Urinary bladder (tissue), 4 donors: ENCODE results near the gene RPL38. TPM values are rescaled to one million over a fixed set of nuclear protein-coding genes. Genes with fewer than 3 reads are reported as not detected.
A peak's percentile ranks its signal among the peaks of the same experiment; 100 is the strongest.

Experiments used
- DNase-seq: peaks from one replicate; pipeline ENCODE4 v3.0.0-alpha.2; 2015; ENCODE audit errors: extremely low spot score
- H3K27ac ChIP-seq: one replicate; pipeline ENCODE4 v1.5.1; 2013; ENCODE audit warnings: low read depth, mild to moderate bottlenecking, moderate library complexity
- H3K36me3 ChIP-seq: one replicate; pipeline ENCODE4 v1.6.1; 2013; ENCODE audit warnings: mild to moderate bottlenecking, moderate library complexity; ENCODE audit not compliant: insufficient read depth
- H3K4me1 ChIP-seq: one replicate; pipeline ENCODE4 v1.6.1; 2013; ENCODE audit warnings: mild to moderate bottlenecking, moderate library complexity; ENCODE audit not compliant: insufficient read depth
- H3K4me3 ChIP-seq: one replicate; pipeline ENCODE4 v1.5.1; 2013; ENCODE audit warnings: low read depth, low read length
- WGBS: extraction: QIAGEN DNeasy Blood & Tissue Kit; methylation state at CpG from one replicate; pipeline ENCODE4 v1.1.7; 2013; 5-methylcytosine and 5-hydroxymethylcytosine counted together
- polyA plus RNA-seq: library from polyadenylated mRNA; stranded (reverse); fragments of 200-250 nt; gene quantifications from one replicate; pipeline ENCODE4 v1.2.3, GENCODE V29; 2013
- total RNA-seq: library from RNA; depleted of rRNA; stranded (reverse); fragments of >200 nt; gene quantifications from one replicate; pipeline ENCODE4 v1.2.3, GENCODE V29; 2014
- donor health status: healthy with polysubstance abuse.
- donor health status: healthy.

The RPL38 gene
- total RNA-seq, result 1,536 TPM
- polyA plus RNA-seq, result 1,535 TPM

DNA sequence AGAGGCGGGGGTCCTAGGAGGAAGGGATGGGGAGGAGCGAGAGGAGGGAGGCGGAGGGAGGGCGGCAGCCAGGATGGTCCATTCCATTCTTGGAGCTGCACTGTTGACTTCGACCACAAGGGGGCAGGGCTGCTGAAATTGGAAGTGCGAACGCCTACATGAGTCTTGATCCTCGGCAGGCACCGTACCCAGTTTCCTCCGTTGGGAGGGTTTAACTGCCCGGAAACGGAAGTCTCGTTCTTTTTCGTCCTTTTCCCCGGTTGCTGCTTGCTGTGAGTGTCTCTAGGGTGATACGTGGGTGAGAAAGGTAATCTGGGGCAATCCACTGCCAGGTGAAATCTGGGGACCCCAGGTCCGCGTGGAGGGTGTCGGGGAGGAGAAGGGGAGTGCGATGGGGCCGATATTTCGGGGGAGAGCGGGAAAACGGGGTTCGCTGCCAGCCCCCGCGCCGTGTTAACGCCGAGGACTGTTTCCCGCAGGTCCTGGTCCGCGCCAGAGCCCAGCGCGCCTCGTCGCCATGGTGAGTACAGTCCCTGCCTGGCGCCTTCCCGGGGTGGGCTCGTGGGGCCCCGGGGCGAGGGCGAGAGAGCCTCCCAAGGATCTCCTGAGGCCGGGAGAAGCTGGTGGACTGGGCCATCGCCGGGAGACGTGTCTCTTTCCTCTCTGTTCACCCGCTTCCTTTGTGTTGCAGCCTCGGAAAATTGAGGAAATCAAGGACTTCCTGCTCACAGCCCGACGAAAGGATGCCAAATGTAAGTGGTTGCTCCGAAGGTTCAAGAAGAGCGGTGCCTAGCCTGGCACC, at the start of gene RPL38:
Gene RPL38 (plus strand): TSS at position 240 of the 802 bp plus-strand sequence. CDS start 278 bp downstream, at position 518.
- Histone ChIP-seq H3K4me3 (peak within 1 kb of the TSS; percentile 90), H3K4me1 (peaks cover 3% of the 10 kb centered on the region), H3K36me3 (peaks cover 6% of the 10 kb centered on the region), H3K27ac (peak within 1 kb of the TSS; percentile 76)
- peak; percentile 94 for DNase-seq
- under 1% methylated on average over 53 of the region's 53 CpGs for WGBS

DNA sequence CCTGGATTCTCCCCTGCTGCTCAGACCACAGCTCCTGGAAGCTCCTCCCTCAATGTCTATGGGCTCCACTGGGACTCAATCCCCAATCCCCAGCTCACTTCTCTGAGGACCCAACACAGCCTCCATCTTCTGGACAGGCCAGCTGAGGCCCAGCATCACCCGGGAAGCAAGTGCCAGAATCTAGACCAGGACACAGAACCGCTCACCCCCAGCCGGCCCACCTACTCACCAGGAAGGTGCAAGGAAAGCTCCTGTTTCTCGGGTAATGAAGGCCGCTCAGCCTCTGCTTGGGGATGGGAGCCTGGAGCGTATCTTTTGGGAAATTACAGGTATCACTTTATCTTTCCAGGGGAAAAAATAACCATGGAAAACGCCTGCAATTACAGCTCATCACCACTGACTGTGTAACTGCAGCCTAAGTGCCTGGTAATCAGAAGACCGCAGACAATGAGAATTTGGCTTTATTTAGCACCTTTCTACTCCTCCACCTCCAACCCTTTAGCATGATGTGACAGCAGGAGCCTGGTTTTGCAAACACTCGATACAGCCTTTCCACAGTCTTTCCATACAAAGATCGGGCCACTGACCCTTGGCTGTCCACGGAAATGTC, 49.6 kb upstream of the RPL38 start:
- DNase-seq, result no peak
- H3K36me3 ChIP-seq, result no peaks in the 10 kb centered on the region
- no peak overlapping the region for H3K4me3 ChIP-seq
- WGBS, result 89% methylated on average over 11 of the region's 11 CpGs
- H3K27ac ChIP-seq, result no peak overlapping the region
- no peaks in the 10 kb centered on the region for H3K4me1 ChIP-seq

DNA sequence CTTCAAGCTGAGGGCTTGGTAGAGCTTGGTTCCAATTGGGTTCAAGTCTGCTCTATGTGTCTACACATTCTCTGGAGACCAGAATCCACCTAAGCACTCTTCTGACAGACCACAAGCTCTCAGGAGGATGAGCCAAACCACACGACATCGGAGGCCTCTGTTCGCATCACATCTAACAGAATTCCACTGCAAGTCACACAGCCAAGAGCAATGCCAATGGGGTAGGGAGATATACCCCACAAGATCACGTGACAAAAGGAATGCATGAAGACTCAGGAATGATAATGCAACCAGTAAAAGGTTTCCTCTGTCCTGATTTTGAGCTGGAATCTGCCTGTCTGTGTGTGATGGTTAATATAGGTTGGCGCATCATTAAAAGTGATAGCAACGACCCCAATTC, 46.6 kb upstream of the RPL38 start:
- WGBS, result 75% methylated on average over 6 of the region's 6 CpGs
- H3K36me3 ChIP-seq, result no peaks in the 10 kb centered on the region
- no peaks in the 10 kb centered on the region for H3K4me1 ChIP-seq
- no peak overlapping the region for H3K27ac ChIP-seq
- H3K4me3 ChIP-seq, result no peak overlapping the region
- no peak for DNase-seq

DNA sequence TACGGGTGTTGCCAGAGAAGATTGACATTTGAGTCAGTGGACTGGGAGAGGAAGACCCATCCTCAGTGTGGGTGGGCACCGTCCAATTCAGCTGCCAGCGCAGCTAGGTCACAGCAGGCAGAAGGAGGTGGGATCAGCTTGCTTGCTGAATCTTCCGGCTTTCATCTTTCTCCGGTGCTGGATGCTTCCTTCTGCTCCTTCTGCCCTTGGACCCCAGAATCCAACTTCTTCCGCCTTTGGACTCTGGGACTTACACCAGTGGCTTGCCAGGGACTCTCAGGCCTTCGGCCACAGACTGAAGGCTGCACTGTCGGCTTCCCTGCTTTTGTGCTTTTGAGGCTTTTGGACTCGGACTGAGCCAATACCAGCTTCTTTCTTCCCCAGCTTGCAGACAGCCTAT, 46.1 kb upstream of the RPL38 start:
- Histone ChIP-seq H3K4me3 (no peak overlapping the region), H3K27ac (no peak overlapping the region), H3K4me1 (no peaks in the 10 kb centered on the region), H3K36me3 (no peaks in the 10 kb centered on the region)
- WGBS, result 84% methylated on average over 9 of the region's 9 CpGs
- DNase-seq, result no peak

DNA sequence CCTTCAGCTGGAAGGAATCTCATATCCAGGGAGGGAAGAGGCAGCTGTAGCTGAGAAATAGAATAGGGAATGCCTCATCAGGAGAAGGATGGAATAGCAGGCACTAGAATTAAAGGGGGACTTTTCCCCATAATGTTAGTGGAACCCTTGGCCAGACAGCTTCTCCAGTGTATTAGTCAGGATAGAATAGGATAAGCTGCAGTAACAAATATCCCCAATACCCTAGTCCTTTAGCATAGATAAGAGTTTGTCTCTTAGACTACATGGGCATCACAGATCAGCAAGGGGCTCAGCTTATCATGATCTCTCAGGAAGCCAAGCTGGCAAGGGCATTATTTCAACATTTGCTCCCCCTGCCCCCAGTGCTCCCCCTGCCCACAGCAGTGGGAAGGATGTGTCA, 44.7 kb upstream of the RPL38 start:
- H3K4me3 ChIP-seq, result no peak overlapping the region
- no peak overlapping the region for H3K27ac ChIP-seq
- H3K36me3 ChIP-seq, result no peaks in the 10 kb centered on the region
- no peaks in the 10 kb centered on the region for H3K4me1 ChIP-seq
- no peak for DNase-seq

DNA sequence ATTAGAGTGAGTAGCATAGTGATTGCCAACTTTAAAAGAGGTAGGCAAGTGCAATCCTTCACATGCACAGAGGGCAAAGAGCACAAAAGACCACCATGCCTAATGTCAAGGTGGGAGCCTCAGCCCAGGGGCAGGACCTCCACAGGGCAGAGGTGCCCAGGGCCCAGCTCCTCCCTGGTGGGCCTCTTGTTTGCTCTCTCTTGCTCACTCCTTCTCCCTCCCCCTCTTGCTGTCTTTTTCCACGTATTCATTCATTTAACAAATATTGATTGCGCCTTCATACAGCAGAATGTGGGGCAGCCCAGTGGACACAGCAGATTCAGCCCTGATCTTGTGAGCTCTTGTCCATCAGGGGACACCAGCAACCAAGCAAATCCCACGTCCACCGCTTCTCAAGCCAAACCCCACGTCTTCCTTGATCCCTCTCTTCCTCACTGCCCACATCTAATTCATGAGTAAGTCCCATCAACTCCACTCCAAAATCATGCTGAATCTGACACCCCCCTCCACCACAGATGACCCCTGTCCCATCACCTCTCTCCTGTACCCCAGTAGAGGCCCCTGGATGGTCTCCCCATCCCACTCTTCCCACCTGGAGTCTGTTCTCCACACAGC, 44.1 kb upstream of the RPL38 start:
- Histone ChIP-seq H3K4me1 (no peaks in the 10 kb centered on the region), H3K27ac (no peak overlapping the region), H3K36me3 (no peaks in the 10 kb centered on the region), H3K4me3 (no peak overlapping the region)
- 90% methylated on average over 5 of the region's 5 CpGs for WGBS
- DNase-seq, result no peak

DNA sequence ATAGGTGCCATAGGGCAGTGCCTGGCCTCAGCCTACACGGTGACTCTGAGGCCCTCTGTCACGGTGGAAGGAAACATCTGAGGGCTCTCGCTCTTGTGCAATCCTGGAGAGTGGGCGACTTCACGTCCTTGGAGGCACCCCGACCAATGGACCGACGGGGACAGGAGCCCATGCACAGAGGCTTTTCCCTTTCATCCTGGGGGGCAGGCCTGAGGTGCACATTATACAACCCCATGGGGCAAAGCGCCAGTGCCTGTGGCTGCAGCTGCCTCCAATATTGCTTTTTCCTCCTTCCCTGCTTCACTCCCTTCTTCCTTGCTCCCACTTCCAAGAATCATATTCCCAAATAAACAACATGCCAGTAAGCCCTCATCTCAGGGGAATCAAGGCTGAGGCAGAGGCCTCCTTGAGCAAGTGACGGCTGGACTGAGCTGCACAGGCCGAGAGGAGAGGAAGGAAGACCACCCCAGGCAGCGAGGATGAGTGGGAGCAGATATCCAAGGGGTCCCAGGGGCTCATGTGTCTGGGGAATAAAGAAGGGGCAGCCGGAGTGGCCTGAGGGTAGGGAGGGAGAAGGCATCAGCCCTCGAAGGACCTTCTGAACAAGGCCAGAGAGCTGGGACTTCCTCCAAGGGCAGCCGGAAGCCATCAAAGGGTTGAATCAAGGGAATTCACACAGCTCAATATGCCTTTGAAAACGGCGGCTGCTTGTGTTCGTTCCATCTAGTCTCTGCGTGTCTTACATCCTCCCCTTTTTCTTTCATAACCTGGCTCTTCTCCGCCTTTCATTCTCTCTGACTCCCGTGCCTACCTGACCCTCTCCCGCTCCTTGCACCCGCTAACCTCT, 42.6 kb upstream of the RPL38 start:
- Histone ChIP-seq H3K4me1 (no peaks in the 10 kb centered on the region), H3K36me3 (no peaks in the 10 kb centered on the region), H3K27ac (no peak overlapping the region), H3K4me3 (no peak overlapping the region)
- WGBS, result 64% methylated on average over 23 of the region's 23 CpGs
- no peak for DNase-seq

DNA sequence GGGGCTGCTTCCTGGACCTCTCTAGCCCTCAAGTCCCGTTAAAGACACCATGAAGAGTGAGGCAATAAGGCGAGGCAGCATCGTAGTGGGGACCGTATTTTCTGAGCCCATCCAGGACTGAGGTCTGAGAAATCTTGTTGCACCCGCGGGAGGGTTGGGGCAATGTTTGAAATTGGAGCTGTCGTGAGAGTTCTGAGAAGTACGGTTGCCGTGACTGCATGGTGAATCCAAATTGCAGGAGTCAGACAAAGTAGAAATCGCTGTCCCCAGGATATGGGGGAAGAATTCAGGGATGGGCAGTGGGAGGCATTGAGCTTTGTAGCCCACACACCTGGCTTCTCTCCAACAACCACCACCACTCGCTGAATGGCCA, 42.0 kb upstream of the RPL38 start:
- WGBS, result 61% methylated on average over 11 of the region's 11 CpGs
- Histone ChIP-seq H3K4me3 (no peak overlapping the region), H3K4me1 (no peaks in the 10 kb centered on the region), H3K36me3 (no peaks in the 10 kb centered on the region), H3K27ac (no peak overlapping the region)
- DNase-seq, result no peak

DNA sequence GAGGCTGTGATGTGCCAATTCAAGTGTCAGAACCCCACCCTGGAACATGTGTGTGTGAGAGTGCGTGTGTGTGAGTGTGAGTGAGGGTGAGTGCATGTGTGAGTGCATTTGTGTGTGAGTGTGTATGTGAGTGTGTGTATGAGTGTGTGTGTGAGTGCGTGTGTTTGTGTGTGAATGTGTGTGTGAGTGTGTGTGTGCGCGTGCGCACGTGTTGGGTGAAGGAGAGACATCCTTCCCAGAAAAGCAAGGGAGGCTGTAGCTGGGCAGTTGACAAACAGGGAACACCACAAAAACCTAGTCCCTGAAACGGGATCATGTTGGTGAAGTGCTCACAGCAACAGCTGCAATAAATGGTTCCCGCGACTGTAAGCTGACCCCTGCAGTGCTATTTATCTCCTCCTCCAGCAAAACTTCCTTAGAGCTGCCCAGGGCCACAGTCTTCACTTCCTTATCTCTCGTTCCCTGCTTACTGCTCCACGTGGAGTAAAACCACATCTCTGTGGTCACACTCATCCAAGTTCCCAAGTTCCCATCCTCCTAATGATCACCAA, 40.1 kb upstream of the RPL38 start:
- Histone ChIP-seq H3K27ac (no peak overlapping the region), H3K4me1 (no peaks in the 10 kb centered on the region), H3K4me3 (no peak overlapping the region), H3K36me3 (no peaks in the 10 kb centered on the region)
- DNase-seq, result no peak
- 50% methylated on average over 11 of the region's 11 CpGs for WGBS

DNA sequence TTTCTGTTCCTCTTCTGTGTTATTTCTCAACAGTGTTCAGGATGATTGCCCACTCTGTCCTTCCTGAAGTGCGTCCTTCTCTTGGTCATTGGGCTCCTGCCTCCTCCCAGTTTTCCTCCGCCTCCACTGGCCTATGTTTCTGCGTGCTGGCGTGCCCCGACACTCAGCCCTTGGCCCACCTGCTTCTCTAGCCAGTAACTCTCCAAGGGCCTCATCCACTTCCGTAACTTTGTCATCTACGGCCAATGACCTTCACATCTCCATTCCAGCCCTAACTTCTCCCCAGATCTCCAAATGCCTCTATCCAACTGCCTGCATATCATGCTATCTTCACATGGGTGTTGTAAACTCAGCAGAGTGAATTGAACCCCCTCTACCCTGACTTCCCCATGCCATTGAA, 39.6 kb upstream of the RPL38 start:
- no peaks in the 10 kb centered on the region for H3K36me3 ChIP-seq
- no peak for DNase-seq

DNA sequence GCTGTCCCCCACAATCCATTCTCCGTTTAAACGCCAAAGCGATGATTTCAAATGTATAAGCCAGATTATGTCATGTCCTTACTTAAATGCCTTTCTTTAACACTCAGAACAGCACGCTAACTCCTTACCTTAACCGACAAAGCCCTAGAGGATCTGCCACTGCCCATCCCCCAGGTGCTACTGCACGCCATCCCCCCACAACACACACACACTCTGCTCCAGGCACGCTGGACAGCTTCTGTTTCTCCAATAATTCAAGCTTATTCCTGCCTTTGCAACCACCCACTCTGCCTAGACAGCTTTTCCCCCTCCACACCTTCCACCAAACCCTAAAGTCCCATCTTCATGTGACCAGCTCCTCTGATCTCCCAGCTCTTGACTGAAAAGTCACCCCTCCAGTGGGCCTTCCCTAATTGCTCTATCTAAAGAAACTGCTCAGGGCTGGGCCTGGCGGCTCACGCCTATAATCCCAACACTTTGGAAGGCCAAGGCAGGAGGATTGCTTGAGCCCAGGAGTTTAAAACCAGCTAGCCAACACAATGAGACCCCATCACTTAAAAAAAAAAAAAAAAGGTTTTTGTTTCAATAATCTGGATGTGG, 38.9 kb upstream of the RPL38 start:
- 80% methylated on average over 9 of the region's 9 CpGs for WGBS
- no peak for DNase-seq
- Histone ChIP-seq H3K4me3 (no peak overlapping the region), H3K27ac (no peak overlapping the region), H3K4me1 (no peaks in the 10 kb centered on the region), H3K36me3 (no peaks in the 10 kb centered on the region)

More for the DNA sequence above, 39.6 kb upstream of the RPL38 start:
- no peak overlapping the region for H3K4me3 ChIP-seq
- H3K27ac ChIP-seq, result no peak overlapping the region
- WGBS, result 88% methylated on average over 7 of the region's 7 CpGs
- H3K4me1 ChIP-seq, result no peaks in the 10 kb centered on the region

DNA sequence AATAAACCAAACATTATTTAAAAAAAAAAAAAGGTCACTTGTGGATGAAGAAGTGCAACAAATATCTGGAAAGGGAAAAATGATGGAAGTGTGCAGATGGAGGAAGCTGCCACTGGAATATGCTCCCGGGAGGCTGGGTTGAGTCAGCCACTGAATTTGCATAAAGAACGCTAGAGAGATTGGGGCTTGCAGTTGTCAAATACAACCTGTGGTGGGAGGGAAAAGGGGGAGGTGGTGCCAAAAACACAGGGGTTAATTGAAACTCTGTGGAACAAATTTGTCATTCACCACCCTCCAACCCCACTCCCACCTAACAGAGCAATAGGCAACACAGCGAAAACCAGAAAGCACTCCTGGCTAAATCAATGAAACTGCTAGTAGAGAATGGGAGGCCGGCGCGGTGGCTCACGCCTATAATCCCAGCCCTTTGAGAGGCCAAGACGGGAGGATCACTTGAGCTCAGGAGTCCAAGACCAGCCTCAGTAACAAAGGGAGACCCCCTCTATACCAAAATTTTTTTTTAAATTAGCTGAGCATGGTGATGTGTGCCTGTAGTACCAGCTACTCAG, 37.6 kb upstream of the RPL38 start:
- Histone ChIP-seq H3K36me3 (no peaks in the 10 kb centered on the region), H3K4me1 (no peaks in the 10 kb centered on the region), H3K27ac (no peak overlapping the region), H3K4me3 (no peak overlapping the region)
- 78% methylated on average over 8 of the region's 8 CpGs for WGBS
- DNase-seq, result no peak

DNA sequence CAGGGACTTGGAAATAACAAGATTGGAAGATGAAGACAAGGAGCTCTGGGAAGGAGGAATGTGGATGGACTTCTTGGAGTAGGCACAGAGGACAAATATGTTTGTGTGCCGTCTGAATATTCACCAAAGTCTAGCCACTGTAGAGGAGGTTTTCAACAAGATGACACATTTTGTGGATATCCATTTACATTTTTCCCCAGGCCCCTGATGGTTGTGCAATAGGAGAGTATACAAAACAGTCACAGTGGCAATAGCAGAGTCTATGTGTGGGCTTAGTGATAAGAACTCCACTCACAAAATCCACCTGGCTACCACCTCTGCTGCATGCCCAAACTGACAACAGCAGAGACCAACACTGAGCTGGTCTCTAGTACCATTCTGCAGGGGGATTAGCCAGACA, 32.6 kb upstream of the RPL38 start:
- WGBS, result 68% methylated on average over 1 of the region's 1 CpG
- H3K36me3 ChIP-seq, result no peaks in the 10 kb centered on the region

More for the DNA sequence above, 32.6 kb upstream of the RPL38 start:
- DNase-seq, result no peak
- no peak overlapping the region for H3K4me3 ChIP-seq
- H3K27ac ChIP-seq, result no peak overlapping the region
- no peaks in the 10 kb centered on the region for H3K4me1 ChIP-seq
